HepG2 (cell line): Measurements from ENCODE around the gene RABGGTA. TPM values are rescaled to one million over a fixed set of nuclear protein-coding genes. Genes with fewer than 3 reads are reported as not detected.

ENCODE experiments used
- CREB1 ChIP-seq, 2 experiments: fragments of 450-650 bp in 1 of 2; IDR thresholded peaks; 2 replicates each; pipeline ENCODE4 v1.6.1; 2016 to 2017; ENCODE audit warnings: control low read depth in 1 of 2, mild to moderate bottlenecking in 1 of 2, missing compliant biosample characterization in 1 of 2, missing genetic modification characterization in 1 of 2
- EZH2 ChIP-seq: conservative IDR thresholded peaks from 2 replicates; pipeline ENCODE4 v1.6.1; 2012; ENCODE audit warnings: mild to moderate bottlenecking, low read depth, low read length, moderate library complexity
- GTF3A ChIP-seq: sonication (generic); formaldehyde crosslinking; conservative IDR thresholded peaks from 2 replicates; pipeline ENCODE4 v1.4.0; 2020; ENCODE audit warnings: mild to moderate bottlenecking, missing genetic modification reagents
- MIXL1 ChIP-seq: IDR thresholded peaks from 2 replicates; pipeline ENCODE4 v1.6.1; 2016
- PATZ1 ChIP-seq: sonication (generic); formaldehyde crosslinking; IDR thresholded peaks from 2 replicates; pipeline ENCODE4 v1.4.0; 2020; ENCODE audit warnings: missing genetic modification reagents
- PHF21A ChIP-seq: sonication (generic); formaldehyde crosslinking; IDR thresholded peaks from 2 replicates; pipeline ENCODE4 v1.5.0; 2020; ENCODE audit warnings: mild to moderate bottlenecking, missing genetic modification reagents
- RAD51 ChIP-seq: fragments of 450-650 bp; IDR thresholded peaks from 2 replicates; pipeline ENCODE4 v1.6.1; 2016; ENCODE audit warnings: borderline replicate concordance
- SP1 ChIP-seq, 2 experiments: fragments of 450-650 bp in 1 of 2; sonication (generic) in 1 of 2; formaldehyde crosslinking in 1 of 2; IDR thresholded peaks; 2 replicates each; pipeline versions ENCODE4 v1.4.0 to v1.6.1; 2016 to 2020; ENCODE audit warnings: missing genetic modification reagents in 1 of 2
- U2AF1 ChIP-seq: fragments of 200-400 bp; formaldehyde crosslinking; optimal IDR thresholded peaks from 2 replicates; pipeline ENCODE3; 2017; ENCODE audit warnings: mild to moderate bottlenecking, low read depth, low read length
- XRCC5 ChIP-seq: fragments of 200-400 bp; formaldehyde crosslinking; optimal IDR thresholded peaks from 2 replicates; pipeline ENCODE3; 2017; ENCODE audit warnings: mild to moderate bottlenecking, low read length
- ZBTB1 ChIP-seq: sonication (generic); formaldehyde crosslinking; IDR thresholded peaks from 2 replicates; pipeline ENCODE4 v1.4.0; 2020; ENCODE audit warnings: missing genetic modification reagents, borderline replicate concordance
- ZFP82 ChIP-seq: sonication (generic); formaldehyde crosslinking; IDR thresholded peaks from 2 replicates; pipeline ENCODE4 v1.5.1; 2020; ENCODE audit warnings: mild to moderate bottlenecking, missing genetic modification reagents, borderline replicate concordance
- ZNF24 ChIP-seq: fragments of 450-650 bp; IDR thresholded peaks from 2 replicates; pipeline ENCODE4 v1.6.1; 2017; ENCODE audit warnings: antibody characterized with exemption, mild to moderate bottlenecking
- ZNF251 ChIP-seq: sonication (generic); formaldehyde crosslinking; IDR thresholded peaks from 2 replicates; pipeline ENCODE4 v1.9.0; 2021; ENCODE audit warnings: mild to moderate bottlenecking, missing genetic modification reagents
- ZNF263 ChIP-seq: sonication (generic); formaldehyde crosslinking; IDR thresholded peaks from 2 replicates; pipeline ENCODE4 v1.4.0; 2020; ENCODE audit warnings: missing genetic modification reagents
- ZNF33A ChIP-seq: sonication (generic); formaldehyde crosslinking; IDR thresholded peaks from 2 replicates; pipeline ENCODE4 v1.5.1; 2020; ENCODE audit warnings: missing genetic modification reagents, mild to moderate bottlenecking, moderate library complexity, borderline replicate concordance
- ZNF644 ChIP-seq: IDR thresholded peaks from 2 replicates; pipeline ENCODE4 v1.6.1; 2016; ENCODE audit warnings: low read depth
- ZNF674 ChIP-seq: sonication (generic); formaldehyde crosslinking; IDR thresholded peaks from 2 replicates; pipeline ENCODE4 v1.5.0; 2020; ENCODE audit warnings: low read depth, mild to moderate bottlenecking, missing genetic modification reagents
- ZNF709 ChIP-seq: sonication (generic); formaldehyde crosslinking; IDR thresholded peaks from 2 replicates; pipeline ENCODE4 v1.5.0; 2020; ENCODE audit warnings: mild to moderate bottlenecking, missing genetic modification reagents
- ZNF75D ChIP-seq: sonication (generic); formaldehyde crosslinking; IDR thresholded peaks from 2 replicates; pipeline ENCODE4 v1.8.1; 2023; ENCODE audit warnings: missing genetic modification reagents, mild to moderate bottlenecking, borderline replicate concordance
- ZNF792 ChIP-seq: IDR thresholded peaks from 2 replicates; pipeline ENCODE4 v1.6.1; 2016
- ZNF850 ChIP-seq: sonication (generic); formaldehyde crosslinking; conservative IDR thresholded peaks from 2 replicates; pipeline ENCODE4 v1.9.0; 2021; ENCODE audit warnings: mild to moderate bottlenecking, missing genetic modification reagents
- ZNF883 ChIP-seq: sonication (generic); formaldehyde crosslinking; IDR thresholded peaks from 2 replicates; pipeline ENCODE4 v1.5.1; 2020; ENCODE audit warnings: mild to moderate bottlenecking, missing genetic modification reagents; ENCODE audit errors: not compliant biosample characterization
- ZSCAN31 ChIP-seq: sonication (generic); formaldehyde crosslinking; IDR thresholded peaks from 2 replicates; pipeline ENCODE4 v1.5.0; 2020; ENCODE audit warnings: low read depth, mild to moderate bottlenecking, missing genetic modification reagents
- polyA plus RNA-seq, 8 experiments: library from polyadenylated mRNA; depleted of rRNA in 3 of 8; stranded (reverse) in 7 of 8; unstranded in 1 of 8; fragments of >200 nt; fragmentation: Illumina TruSeq in 4 of 8; extraction: Trizol in 4 of 8; gene quantifications; 2 replicates each; pipeline versions ENCODE4 v1.2.1 to v1.2.3, GENCODE V29; 2011 to 2016; ENCODE audit warnings: low read depth in 4 of 8, missing spikeins in 1 of 8, mixed read lengths in 1 of 8; ENCODE audit not compliant: insufficient read depth in 1 of 8
- total RNA-seq, 5 experiments: library from RNA; depleted of rRNA; stranded (reverse); fragments of >200 nt; fragmentation: Illumina TruSeq; extraction: Trizol; gene quantifications; 2 replicates each; pipeline ENCODE4 v1.2.3, GENCODE V29; 2016; ENCODE audit warnings: low read depth in 1 of 5
- TF ChIP-seq, protein P1 (sequence below): sonication (generic); formaldehyde crosslinking; IDR thresholded peaks from 2 replicates; pipeline ENCODE4 v1.9.0; 2021; ENCODE audit warnings: missing genetic modification reagents, borderline replicate concordance
- TF ChIP-seq, protein P2 (sequence below): sonication (generic); formaldehyde crosslinking; IDR thresholded peaks from 2 replicates; pipeline ENCODE4 v1.5.0; 2020; ENCODE audit warnings: missing genetic modification reagents

RABGGTA gene
- total and polyA plus RNA-seq, 2 of the 13 experiments (the other 11 are each of a cell fraction or from before 2014, with no cell fraction given) = 57.9 to 90.8 TPM

GRCh38 chr14:24298892-24299254, 27.5 kb upstream of the RABGGTA start (continued):
- TF ChIP-seq PATZ1 (CRISPR knock-in tag) = no peak
- no peak for TF ChIP-seq ZNF792 (CRISPR knock-in tag)
- no peak for TF ChIP-seq ZNF24
- TF ChIP-seq ZNF850 (CRISPR knock-in tag) = 0 out of 2 replicates have a peak, but pooled peaks have one; percentile 12
- TF ChIP-seq ZNF644 (CRISPR knock-in tag) = peak; percentile 87
- TF ChIP-seq MIXL1 = no peak
- peak; percentile 87; the same call in 1 of the 2 replicates for TF ChIP-seq ZNF674
- TF ChIP-seq ZNF709 (CRISPR knock-in tag) = 0 out of 2 replicates have a peak, but pooled peaks have one; percentile 5
- TF ChIP-seq, protein P1, sequence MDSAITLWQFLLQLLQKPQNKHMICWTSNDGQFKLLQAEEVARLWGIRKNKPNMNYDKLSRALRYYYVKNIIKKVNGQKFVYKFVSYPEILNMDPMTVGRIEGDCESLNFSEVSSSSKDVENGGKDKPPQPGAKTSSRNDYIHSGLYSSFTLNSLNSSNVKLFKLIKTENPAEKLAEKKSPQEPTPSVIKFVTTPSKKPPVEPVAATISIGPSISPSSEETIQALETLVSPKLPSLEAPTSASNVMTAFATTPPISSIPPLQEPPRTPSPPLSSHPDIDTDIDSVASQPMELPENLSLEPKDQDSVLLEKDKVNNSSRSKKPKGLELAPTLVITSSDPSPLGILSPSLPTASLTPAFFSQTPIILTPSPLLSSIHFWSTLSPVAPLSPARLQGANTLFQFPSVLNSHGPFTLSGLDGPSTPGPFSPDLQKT = no peak
- TF ChIP-seq ZNF75D (CRISPR knock-in tag) = no peak
- TF ChIP-seq SP1 (IDR thresholded peaks at IDR 0.05) = no peak
- no peak for TF ChIP-seq SP1 (CRISPR knock-in tag; IDR thresholded peaks at IDR 0.05)
- TF ChIP-seq U2AF1 = no peak
- no peak for TF ChIP-seq PHF21A (CRISPR knock-in tag)
- TF ChIP-seq CREB1 (IDR thresholded peaks at IDR 0.05) = no peak
- TF ChIP-seq CREB1 (CRISPR knock-in tag; IDR thresholded peaks at IDR 0.05) = no peak
- no peak for TF ChIP-seq ZSCAN31 (CRISPR knock-in tag)
- TF ChIP-seq XRCC5 = peak; percentile 38
- 0 out of 2 replicates have a peak, but pooled peaks have one; percentile 3 for TF ChIP-seq ZFP82 (CRISPR knock-in tag)
- TF ChIP-seq ZNF251 (CRISPR knock-in tag) = no peak
- TF ChIP-seq ZNF263 (CRISPR knock-in tag) = no peak
- TF ChIP-seq ZBTB1 = no peak
- TF ChIP-seq RAD51 = no peak
- TF ChIP-seq ZNF883 (CRISPR knock-in tag) = no peak
- TF ChIP-seq EZH2 = no peak
- no peak for TF ChIP-seq ZNF33A (CRISPR knock-in tag)
- TF ChIP-seq GTF3A (CRISPR knock-in tag) = no peak; the same call in 1 of the 2 replicates
- TF ChIP-seq, protein P2, sequence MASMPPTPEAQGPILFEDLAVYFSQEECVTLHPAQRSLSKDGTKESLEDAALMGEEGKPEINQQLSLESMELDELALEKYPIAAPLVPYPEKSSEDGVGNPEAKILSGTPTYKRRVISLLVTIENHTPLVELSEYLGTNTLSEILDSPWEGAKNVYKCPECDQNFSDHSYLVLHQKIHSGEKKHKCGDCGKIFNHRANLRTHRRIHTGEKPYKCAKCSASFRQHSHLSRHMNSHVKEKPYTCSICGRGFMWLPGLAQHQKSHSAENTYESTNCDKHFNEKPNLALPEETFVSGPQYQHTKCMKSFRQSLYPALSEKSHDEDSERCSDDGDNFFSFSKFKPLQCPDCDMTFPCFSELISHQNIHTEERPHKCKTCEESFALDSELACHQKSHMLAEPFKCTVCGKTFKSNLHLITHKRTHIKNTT (CRISPR knock-in tag) = no peak
